ENCODE data around the gene PAK6.

The PAK6 gene

DNA sequence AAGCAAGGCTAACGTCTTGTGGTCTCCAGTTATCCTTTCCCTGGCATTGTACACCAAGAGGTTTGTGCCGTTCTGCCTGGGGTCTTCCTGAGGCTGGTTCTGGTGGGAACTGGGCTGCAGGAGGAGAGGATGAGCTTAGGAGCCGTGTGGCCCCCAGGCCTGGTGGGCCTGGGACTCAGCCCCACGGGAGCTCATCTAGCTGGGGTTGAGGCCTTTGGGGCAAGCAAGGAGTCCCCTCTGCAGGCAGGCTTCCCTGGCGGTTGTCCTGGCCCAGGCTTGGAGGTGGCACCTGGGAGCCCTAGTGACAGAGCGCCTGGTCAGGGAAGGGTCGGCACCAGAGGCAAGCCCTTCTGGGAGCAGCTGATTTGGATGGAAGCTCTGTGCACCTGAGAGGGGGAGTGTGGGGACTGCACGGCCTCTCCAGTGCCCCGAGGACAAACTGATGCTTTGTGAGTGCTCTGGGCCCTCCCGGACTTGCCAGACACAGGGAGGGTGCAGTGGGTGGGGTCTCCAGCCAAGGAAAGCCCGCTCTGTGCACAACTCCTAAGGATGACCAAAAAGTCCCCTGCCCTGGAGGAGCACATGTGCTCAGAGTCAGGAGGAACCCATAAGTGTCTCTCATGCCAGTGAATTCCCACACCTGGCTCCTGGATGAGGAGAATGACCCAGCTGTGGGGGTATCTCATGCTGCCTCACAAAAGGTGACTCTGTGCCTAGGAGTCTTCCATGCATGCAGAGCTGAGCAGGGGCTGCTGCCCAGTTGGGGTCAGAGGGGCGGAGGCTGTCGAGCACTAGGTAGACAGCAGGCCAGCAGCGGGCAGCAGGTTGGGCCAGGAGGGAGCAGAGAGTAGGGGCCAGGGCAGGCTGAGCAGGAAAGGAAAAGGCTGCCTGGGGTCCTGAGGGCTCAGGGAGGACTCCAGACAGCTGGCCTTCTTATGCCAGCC lies 2.7 kb downstream of the PAK6 start:
- no peak for DNase-seq

DNA sequence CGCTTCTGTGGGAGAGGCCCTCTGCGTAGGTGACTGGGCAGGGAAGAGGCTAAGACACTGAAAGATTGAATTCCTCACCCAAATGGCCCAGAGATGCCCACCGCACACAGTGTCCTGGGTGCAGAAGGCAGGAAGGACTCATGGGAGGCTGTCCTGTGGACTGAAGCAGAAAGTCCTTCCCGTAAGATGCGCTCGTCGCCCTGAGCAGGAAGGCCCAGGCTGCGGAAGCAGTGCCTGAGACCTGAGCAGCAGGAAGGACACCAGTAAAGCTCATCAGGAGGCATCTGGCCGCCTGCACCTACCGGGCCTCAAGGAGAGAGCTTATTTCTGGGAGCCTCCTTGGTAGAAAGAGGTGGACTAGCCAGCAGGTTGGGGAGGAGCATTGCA lies 3.3 kb downstream of the PAK6 start:
- no peak for DNase-seq

DNA sequence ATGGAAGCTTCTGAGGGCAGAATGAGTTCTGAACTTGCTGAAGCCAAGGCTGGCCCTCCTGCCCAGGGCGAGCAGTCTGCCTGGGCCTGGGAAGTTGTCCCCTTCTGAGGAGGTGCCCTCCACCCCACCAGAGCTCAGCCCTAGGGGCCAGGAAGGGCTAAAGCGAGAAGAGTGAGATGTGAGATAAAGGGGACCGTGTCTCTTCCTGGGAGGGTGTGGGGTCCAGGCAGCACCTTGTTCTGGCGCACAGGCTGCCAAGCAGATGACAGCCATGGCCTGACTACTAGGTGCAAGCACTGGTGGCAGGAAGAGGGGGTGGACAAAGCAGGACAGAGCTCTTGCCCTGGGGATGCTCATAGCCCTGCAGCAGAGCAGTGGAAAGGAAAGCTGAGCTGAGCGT lies 3.7 kb downstream of the PAK6 start:
- DNase-seq, result no peak

DNA sequence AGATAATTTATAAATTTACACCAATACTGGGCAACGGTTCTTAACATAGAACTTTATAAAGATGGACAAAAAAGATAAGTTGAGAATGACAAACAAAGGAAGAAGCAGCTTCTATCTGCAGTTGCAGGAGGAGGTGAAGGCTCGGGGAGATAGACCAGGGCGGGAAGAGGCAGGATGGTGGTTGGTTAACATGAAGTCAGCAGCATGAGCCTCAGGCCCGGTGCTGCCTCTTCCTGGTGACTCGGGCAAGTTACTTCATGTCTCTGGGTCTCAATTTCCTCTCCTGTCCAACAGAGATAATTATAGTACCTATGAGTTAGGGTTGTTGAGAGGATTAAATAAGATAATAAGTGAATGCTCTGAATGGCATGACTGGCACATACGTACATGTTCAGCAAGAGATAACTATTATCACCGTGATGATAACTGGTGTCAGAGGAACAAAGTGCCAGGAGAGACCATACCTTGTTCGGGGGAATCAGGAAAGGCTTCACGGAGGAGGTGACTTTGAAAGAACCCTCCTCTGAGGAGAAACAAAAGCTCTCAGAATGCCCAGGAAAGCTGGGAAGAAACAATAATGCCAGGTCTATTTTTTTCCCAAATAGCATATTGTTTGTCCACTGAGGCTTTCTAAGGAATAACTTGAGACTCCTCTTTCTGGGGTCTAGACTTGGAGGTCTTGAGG lies 4.4 kb downstream of the PAK6 start:
- DNase-seq, result no peak

DNA sequence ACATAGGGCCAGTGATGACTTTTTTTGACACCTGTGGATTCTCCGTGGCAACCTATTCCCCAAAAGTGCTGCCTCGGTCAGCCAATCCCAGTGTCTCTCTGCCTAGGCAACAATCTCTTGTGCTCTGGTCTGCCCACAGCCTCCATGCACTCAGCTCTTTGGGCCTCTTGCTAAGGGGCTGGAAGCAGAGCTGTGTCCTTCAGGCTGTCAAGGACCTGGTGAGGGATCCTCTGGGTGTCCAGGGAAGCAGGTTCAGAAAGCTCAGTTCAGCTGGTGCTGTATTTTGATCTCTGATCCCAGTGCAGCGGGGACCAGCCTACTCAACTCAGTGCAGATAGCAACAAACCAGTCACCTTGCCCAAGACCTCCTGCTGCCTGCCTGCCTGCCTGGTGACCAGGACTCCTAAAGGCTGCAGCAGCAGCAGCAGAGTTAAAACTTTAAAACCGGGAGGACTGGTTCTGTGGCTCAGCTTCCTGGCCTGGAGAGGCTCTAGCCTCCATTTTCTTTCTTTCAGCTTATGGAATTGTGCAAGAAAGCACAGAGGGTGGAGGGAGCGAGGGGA lies 6.2 kb downstream of the PAK6 start:
- no peak for DNase-seq

DNA sequence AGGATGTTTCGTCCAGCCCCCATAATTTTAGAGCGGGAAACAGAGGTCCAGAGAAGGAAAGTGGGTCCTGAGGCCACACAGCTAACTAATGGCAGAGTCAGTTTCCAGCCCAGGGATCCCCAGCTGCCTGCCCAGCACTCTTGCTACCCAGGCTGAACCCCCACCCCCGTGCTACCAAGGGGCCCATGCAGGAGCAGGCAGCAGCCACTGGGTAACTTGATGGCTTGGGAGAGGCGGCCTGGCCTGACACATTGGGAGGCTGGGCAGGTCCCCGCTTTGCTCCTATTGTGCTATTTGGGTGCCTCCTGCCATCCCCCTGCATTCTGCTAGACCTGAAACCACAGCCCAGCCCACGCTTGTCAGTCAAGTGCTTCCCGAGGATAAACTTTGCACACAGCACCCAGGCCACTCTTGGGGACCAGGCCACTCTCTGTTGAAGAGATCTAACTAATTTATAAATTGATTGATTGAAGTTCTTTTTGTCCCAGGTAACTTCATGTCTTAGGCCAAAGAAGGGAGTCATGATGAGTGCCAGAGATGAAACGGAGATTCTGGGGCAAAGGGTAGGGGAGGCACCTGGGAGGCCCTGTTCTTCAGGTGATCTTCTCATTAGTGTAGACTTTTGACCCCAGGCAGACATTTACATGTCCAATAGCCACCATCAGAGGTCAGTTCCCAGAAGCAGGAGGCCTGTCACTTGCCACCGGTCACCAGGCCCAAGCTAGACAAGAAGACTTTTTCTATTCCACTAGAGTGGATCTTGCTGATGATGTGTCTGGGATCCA lies 7.0 kb downstream of the PAK6 start:
- DNase-seq, result no peak

DNA sequence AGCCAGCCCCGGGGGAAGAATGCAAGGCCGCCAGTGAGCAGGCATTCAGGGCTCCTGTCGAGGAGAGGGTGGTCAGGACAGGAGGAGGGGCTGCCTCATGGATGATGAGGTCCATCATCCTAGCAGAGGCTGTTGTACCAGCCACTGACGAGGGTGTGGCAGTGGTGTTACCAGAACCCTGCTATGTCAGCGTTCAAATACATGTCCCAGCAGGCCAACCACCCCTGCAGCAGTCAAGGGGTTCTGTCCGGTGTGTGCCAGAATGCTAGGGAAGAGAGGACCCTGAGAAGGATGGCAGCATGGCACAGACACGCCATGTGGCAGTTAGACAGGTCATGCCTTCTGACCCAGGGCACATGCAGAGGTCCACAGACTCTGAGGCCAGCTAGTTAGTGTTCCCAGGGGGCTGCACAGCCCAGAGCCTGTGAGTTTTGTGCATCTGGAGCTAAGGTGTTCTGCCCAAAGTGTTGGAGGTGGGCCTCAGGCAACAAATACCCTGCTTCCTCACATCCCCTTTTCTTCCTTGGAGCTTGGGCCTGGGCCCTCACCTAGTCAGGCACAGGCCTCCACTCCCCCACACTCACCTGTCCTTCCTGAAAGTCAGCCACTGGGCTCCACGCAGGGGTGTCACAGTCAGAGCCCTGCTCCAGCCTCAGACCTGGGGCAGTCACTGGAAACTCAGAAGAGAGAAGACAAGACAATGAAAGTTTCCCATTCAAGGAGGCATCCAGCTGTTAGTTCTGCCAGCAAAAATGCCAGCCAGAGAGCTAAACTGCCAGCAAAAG lies 7.8 kb downstream of the PAK6 start:
- no peak for DNase-seq

DNA sequence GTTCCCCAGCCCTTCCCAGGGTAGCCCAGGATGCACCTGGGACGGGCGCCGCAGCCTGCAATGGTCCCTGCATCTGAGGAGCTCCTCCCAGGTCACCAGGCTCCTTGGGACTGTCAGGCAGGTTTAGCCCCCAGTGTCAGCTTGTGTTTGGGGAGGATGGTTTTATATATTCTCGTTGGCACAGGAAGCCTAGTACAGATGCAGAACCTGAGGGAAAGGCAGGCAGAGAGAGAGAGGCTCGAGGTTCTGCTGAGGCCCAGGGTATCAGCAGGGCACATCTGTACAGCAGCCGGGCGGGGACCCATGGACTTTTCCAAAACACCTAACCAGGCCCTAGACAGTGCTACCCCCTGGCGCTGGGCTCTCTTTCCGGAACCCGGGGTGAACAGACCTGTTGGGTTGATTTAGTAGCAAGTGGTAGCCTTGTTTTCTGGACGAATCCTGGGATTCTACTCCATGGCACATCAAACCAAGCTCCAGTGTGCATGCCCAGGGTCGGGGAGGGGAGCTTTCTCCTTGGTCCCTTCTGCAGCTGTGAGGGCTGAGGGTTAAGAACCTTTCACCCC lies 8.6 kb downstream of the PAK6 start:
- DNase-seq, result no peak

DNA sequence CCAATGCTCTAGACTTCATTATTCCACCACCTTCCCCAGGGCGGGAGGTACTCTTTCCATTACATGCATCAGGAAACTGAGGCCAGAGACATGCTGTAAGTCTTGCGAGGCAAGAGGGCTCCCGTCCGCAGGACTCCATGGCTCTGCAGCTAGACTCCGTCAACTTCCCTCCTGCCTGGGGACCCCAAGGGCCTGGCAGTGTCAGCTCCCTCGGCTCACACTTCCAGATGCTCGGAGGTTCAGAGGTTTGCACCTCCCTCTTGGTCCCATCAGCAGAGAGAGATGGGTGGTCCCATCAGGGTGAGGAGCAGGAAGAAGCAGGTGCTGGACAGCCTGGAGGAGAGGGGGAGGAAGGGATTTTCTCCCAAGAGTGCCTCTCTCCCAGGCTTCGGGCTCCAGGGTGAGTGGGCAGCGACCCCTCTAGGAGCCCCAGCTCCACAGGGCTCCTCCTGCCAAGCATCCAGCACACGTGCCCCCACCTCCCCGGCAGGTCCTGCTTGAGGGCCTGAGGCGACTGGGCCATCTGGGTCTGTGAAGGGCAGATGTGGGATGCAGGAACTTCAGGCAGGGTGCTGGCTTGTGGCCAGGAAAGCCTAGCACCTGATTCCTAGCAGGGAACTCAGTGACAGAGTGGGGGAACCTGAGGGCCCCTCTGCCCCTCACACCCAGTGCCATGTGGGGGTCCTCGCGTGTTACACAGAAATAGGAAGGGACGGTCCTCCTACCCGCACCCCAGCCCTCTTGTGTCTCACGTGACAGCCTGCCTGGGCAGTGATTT lies 9.3 kb downstream of the PAK6 start:
- DNase-seq, result no peak

DNA sequence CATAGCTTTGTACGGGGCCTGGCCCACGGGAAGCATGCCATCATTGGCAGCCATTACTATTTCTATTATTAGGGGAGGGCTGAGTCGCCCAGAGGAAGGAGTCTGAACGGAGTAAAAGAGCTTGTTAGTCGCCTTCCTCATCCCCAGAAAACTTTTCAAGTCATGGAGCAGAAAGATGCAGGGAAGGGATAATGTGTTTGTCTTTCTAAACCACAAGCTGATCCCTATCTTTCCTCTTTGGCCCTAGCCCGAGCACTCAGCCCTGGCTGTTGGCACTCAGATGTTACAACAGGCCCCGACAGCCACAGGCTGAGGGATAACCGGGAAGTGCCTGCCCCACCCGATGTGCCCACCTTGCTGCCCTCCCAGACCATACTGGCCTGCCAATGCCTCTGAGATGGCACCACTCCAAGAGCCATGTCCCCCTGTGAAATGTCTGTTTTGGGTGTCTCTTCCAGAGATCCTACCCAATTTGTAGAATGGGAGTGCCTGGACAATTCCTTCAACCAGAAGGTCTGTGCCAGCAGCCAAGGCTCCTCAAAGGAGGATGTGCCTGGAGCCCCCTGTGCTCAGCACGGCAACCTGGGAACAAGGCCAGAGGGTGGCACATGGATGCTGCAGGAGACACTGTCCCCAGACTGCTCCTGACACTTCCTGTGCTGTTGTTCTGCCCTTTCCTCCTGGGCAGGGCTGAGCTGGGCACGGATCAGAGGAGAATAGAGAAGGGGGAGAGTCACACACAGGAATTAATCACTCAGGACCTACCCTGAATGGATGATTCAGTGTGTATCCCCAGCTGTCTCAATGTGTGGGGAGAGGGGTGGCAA lies 10.8 kb downstream of the PAK6 start:
- no peak for DNase-seq

DNA sequence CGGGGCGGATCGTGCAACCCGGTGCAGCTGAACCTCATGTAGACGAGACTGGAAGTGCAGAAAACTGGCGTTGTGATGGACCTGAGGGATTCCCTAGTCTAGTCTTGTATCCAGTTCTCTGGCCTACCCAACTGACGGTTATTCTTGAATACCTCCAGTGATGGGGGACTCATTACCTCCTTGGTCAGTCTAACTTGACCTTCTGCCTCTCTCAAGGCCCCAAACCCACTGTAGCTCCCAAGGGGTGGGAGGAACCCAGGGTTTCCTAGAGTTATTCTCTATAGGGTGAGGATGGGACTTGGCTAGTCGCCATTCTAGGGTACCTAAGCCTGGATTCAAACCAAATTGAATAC lies 11.4 kb downstream of the PAK6 start:
- DNase-seq, result no peak

DNA sequence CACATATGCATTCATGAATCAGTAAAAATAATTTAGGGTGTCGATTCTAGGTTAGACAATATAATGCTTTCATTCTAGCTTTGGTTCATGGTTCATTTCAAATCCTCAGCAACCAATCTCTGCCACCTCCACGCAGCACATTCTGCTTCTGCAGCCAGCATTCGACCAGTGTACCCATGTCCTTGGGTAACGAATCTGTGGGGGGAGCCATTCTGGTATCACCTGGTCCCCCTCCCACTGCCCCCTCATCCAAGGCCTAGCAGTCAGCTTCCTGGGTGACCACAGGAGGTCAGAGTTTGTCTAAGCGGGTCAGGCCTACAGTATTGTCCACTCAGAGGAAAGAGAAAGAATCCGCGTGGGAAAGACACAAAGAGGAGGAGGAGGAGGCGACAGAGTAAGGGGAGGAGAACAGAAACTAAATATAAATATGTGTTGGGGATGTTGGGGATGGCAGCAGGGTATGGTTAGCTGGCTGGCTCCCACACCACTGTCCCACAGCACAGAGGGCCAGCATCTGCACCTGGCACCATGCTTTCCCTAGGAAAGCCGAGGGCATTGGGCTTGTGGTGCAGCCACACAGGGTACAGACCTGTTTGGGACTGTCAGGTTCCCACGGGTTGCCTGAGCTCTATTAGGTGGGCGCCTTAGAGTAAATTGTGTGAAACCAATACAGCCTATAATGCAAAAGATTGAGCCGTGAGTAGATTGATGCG lies 12.1 kb downstream of the PAK6 start:
- no peak for DNase-seq

DNA sequence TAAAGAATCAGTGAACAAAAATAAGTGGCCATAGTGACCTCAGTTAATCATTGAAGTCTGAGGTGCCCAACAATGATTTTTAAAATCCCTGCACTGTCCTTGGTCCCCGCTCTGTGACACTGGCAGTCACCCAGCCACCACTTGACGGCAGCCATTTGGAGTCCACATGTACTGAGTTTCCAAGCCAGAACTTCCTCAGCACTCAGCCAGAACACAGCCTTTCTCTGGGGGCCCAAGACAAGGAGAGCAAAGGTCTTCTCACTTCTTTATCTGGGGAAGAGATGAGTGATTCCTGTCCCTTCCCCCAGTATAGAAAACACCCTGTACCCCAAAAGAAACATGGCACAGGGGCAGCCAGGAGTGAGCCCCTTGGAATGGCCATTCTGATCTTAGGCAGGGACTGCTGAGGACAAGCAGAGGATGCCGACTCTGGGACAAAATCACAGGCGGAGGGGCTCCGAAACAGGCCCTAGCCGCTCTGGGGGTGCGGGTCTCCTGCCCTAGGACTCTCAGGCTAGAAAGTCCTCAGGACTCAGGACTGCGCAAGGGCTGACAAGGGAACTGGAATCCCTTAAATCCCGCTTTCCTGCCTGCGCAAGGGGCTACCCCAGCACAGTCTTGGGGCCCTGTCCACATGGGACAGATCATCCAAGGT lies 12.8 kb downstream of the PAK6 start:
- DNase-seq, result no peak

DNA sequence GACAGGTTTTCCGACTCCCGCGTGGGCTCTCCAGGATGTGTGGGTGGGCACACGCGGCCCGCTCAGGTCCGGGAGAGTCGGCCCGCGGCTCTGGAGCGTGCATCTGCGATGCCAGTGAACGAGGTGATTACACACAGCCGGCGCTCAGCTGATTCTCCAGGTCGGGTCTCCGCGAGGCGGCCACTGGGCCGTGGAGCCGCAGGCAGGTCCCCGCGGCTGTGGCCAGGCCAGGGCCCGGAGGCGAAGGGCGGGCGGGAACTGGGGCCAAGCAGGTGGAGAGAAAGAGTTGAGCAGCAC lies 13.2 kb downstream of the PAK6 start:
- DNase-seq, result no peak

DNA sequence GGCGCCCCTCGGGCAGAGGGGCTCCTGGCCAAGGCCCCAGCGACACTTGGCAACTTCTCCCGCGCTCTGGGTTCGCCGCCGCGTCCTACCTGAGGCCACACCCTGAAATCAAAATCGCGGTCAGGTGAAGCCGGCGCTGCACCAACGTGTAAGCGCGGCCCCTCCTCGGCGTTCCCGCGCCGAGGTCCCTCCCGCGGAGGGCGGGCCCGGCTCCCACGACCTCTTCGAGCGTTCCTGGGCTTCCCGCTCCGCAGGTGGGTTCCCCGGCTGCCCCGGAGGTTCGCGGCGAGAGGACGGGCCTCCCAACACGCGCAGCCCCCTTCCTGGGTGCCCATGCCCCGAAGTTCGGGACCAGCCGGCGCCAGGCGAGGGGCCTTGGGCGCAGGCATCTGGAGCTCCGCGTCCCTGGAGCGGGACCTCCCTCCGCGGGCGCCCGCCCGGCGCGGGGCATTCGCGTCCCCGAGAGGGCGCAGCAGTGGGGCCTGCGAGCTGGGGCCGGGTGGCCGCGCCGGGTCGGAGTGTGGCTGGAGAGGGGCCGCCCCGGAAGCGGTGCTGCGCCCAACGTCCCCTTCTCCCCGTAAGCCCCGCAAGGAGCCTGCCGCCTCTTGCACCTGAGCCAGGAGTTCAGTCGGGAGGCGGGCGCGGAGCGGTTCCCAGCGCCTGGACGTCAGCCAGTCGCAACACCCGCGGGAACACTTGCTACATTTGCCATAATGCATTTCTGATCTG lies 13.7 kb downstream of the PAK6 start:
- DNase-seq, result no peak

DNA sequence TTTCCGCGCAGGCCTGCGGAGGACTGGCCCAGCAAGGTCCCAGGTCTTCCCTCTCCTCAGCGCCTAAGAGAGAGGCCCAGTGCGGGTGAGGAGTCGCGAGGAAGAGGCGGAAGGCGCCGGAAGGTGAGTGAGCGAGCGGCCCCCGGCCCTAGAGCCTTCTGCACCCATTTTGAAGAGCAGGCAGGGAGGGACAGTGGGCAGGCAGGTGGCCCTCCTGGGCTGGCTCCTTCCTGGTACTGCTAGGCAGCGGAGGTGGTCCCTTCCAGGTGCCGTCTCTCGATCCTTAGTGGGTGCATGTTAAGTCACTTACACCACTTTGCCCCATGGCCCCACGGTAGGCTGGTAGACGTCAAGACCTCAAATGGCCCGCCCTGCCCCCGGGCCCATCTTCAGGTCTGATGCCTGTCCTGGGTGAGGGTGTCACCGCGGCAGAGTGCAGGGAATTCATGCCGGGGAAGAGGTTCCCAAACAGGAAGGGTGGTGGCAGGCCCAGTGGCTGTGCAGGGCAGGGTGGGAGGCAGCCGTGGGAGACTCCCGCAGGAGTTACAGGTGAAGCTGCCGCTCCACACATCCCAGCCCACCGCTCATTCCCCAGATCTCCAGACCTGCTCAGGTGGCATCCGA lies 14.4 kb downstream of the PAK6 start:
- no peak for DNase-seq

DNA sequence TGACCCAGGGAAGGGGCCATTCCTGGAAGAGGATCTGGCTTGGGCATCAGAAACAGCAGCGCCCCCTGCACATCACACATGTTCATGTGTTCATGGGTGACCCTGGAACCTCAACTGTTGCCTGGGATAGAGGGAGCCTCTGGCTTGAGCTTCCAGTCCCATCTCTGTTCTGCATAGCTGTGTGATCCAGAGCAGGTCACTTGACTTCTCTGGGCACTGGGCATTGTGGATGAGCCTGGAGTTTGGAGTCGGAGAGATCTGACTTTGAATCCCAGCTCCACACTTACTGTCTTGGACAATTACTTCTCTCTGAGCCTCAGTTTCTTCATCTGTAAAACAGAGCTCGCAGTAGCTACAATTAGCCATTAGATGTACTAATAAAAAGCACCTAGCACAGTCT lies 15.6 kb downstream of the PAK6 start:
- DNase-seq, result no peak

DNA sequence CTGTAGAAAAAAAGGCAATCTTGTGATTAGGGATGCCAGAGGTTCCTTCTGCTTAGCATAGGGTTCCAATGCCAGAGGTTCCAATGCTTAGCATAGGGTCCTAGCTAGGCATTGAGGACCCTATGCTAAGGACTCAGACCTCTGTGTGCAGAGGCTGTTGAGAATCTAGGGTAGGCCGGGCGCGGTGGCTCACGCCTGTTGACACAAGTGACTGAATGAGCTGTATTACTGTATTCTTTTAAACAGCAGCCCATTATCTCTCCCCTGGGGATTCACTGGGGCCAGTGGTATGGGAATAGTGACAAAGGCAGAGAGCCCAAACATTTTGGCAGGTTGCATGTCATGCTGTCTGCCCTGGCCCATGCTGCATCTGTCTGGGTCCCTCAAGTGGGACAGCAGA lies 16.2 kb downstream of the PAK6 start:
- no peak for DNase-seq
